PFSK-1 (cell line): Measurements from ENCODE around the gene TEX19.

ENCODE experiments used
- FOXP2 ChIP-seq: optimal IDR thresholded peaks from 2 replicates; pipeline ENCODE3; 2011; ENCODE audit warnings: borderline replicate concordance, control low read depth, inconsistent platforms; ENCODE audit not compliant: insufficient read depth; ENCODE audit errors: extremely low read length, extremely low read depth
- POLR2AphosphoS5 ChIP-seq: IDR thresholded peaks from 2 replicates; pipeline ENCODE4 v1.6.1; 2012; ENCODE audit warnings: low read depth, mild to moderate bottlenecking, control low read depth, low read length, moderate library complexity
- REST ChIP-seq, 2 experiments: IDR thresholded peaks; 2 replicates each; pipeline versions ENCODE4 v1.6.1 to v1.8.0; 2011 to 2012; ENCODE audit warnings: low read depth in 2 of 2, low read length in 2 of 2, control low read depth in 1 of 2, inconsistent platforms in 1 of 2, mild to moderate bottlenecking in 1 of 2, moderate library complexity in 1 of 2; ENCODE audit not compliant: insufficient read depth in 1 of 2
- TAF1 ChIP-seq: IDR thresholded peaks from 2 replicates; pipeline ENCODE4 v1.6.1; 2012; ENCODE audit warnings: low read length, control low read depth, borderline replicate concordance; ENCODE audit not compliant: insufficient read depth

GRCh38 chr17:82355770-82356427 is 3.1 kb upstream of the TEX19 start:
- TF ChIP-seq REST (IDR thresholded peaks at IDR 0.05; ENCODE audit: insufficient read depth in 1 of 2, low read depth in 2 of 2, low read length in 2 of 2), result no peak
- no peak for TF ChIP-seq POLR2AphosphoS5
- no peak for TF ChIP-seq TAF1
- TF ChIP-seq FOXP2, result no peak
